Measurements from ENCODE around the gene ODC1.

The ODC1 gene

GRCh38 chr2:10417551-10418335 is 30.4 kb downstream of the ODC1 start:
- TF ChIP-seq CTCF (IDR thresholded peaks at IDR 0.05) = no peak

GRCh38 chr2:10415640-10416039 is 32.5 kb downstream of the ODC1 start:
- TF ChIP-seq CTCF (IDR thresholded peaks at IDR 0.05) = no peak

- no peak for TF ChIP-seq CTCF (IDR thresholded peaks at IDR 0.05)
These were observed 33.1 kb downstream of the ODC1 start for GRCh38 chr2:10415048-10415447.

DNA sequence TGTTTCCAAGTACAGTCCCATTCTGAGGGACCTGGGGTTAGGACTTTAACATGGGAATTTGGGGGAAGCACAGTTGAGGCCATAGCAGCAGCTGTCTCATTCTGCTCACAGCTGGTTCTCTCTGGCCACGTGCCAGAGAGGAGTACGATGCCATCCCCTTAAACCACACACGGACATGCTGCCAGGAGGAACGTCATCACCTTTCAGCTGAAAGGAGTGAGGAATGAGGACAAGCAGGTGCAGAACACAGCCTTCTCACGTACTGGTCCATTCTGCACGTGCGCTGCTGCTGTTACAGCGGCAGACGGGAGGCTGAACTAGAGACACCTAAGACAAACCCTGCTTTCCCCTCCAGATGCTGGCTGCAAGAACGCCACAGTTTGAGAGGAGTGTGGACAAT is 33.5 kb downstream of the ODC1 start:
- no peak for TF ChIP-seq CTCF (IDR thresholded peaks at IDR 0.05)

DNA sequence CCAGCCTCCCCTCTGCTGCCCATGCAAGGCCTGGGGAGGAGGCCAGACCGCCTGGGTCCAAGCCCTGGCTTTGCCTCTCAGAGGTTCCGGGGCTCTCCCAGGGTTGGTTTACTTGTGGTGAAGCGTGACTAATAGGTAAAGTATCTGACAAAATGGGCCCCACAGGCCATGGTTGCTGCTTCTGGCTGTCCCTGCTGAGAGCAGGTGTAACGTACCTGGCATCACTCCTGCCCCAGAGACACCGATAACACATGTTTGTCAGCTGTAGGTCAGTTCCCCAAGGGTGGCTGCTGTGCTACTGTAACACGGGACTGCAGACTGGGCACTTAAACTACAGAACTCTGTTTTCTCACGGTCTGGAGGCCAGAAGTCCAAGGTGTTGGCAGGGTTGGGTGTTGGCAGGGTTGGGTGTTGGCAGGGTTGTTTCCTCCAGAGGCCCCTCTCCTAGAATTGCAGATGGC is 34.1 kb downstream of the ODC1 start:
- no peak for TF ChIP-seq CTCF (IDR thresholded peaks at IDR 0.05)

GRCh38 chr2:10413503-10413902 is 34.6 kb downstream of the ODC1 start:
- no peak for TF ChIP-seq CTCF (IDR thresholded peaks at IDR 0.05)

GRCh38 chr2:10412380-10412779 is 35.7 kb downstream of the ODC1 start:
- TF ChIP-seq CTCF (IDR thresholded peaks at IDR 0.05) = no peak

Measured in LNCAP (cell line).